Measurements from ENCODE around the gene SPEM1.

GRCh38 chr17:7403977-7404736 lies 16.0 kb upstream of the SPEM1 start, which contains the start of gene TMEM256:
- TF ChIP-seq, protein P1, sequence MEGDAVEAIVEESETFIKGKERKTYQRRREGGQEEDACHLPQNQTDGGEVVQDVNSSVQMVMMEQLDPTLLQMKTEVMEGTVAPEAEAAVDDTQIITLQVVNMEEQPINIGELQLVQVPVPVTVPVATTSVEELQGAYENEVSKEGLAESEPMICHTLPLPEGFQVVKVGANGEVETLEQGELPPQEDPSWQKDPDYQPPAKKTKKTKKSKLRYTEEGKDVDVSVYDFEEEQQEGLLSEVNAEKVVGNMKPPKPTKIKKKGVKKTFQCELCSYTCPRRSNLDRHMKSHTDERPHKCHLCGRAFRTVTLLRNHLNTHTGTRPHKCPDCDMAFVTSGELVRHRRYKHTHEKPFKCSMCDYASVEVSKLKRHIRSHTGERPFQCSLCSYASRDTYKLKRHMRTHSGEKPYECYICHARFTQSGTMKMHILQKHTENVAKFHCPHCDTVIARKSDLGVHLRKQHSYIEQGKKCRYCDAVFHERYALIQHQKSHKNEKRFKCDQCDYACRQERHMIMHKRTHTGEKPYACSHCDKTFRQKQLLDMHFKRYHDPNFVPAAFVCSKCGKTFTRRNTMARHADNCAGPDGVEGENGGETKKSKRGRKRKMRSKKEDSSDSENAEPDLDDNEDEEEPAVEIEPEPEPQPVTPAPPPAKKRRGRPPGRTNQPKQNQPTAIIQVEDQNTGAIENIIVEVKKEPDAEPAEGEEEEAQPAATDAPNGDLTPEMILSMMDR (IDR thresholded peaks at IDR 0.05) = peak in 1 of 3 experiments; percentile 24
- TF ChIP-seq POLR2A (IDR thresholded peaks at IDR 0.05) = peak; percentile 99
